ENCODE results near the gene EMX1.

DNA sequence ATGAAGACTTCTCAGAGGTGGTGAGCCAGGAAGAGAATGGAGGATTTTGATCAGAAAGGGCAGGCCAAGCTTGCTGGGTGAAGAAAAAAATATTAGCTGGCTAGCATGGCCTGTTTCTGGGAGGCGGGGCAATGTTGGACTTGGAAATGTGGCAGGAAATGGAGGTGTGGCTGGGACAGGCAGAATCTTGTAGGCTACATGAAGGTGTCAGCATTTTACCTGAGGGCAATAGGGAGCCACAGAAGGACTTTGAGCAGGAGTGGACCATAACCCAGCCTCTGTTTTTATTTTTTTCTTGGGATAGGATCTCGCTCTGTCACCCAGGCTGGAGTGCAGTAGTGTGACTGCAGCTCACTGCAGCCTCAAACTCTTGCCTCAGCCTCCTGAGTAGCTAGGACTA is 31.7 kb downstream of the EMX1 start:
- TF ChIP-seq POLR2A (IDR thresholded peaks at IDR 0.05), result no peak
- TF ChIP-seq, protein P1, sequence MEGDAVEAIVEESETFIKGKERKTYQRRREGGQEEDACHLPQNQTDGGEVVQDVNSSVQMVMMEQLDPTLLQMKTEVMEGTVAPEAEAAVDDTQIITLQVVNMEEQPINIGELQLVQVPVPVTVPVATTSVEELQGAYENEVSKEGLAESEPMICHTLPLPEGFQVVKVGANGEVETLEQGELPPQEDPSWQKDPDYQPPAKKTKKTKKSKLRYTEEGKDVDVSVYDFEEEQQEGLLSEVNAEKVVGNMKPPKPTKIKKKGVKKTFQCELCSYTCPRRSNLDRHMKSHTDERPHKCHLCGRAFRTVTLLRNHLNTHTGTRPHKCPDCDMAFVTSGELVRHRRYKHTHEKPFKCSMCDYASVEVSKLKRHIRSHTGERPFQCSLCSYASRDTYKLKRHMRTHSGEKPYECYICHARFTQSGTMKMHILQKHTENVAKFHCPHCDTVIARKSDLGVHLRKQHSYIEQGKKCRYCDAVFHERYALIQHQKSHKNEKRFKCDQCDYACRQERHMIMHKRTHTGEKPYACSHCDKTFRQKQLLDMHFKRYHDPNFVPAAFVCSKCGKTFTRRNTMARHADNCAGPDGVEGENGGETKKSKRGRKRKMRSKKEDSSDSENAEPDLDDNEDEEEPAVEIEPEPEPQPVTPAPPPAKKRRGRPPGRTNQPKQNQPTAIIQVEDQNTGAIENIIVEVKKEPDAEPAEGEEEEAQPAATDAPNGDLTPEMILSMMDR (IDR thresholded peaks at IDR 0.05), result no peak

Data from esophagus squamous epithelium (tissue), 4 donors.